ENCODE measurements around the gene RALGDS.

The RALGDS gene

GRCh38 chr9:133141833-133142595, 21.0 kb upstream of the RALGDS start:
- no peak overlapping the region for H3K27ac ChIP-seq (ENCODE audit: extremely low read depth, low read depth, low read length)
- no peaks in the 10 kb centered on the region for H3K36me3 ChIP-seq (ENCODE audit: control insufficient read depth in 2 of 2, insufficient read depth in 1 of 2, low read length in 2 of 2)
- H3K4me1 ChIP-seq (ENCODE audit: control insufficient read depth, insufficient read depth, low read length) = no peaks in the 10 kb centered on the region; the same call in 1 of the 2 replicates
- POLR2A ChIA-PET = no interaction called here
- TF ChIP-seq ELK4 (IDR thresholded peaks at IDR 0.05; ENCODE audit: borderline replicate concordance, low read depth, low read length) = no peak
- TF ChIP-seq ZNF660 (tag by site-specific recombination; IDR thresholded peaks at IDR 0.05) = no peak
- TF ChIP-seq, protein P1, sequence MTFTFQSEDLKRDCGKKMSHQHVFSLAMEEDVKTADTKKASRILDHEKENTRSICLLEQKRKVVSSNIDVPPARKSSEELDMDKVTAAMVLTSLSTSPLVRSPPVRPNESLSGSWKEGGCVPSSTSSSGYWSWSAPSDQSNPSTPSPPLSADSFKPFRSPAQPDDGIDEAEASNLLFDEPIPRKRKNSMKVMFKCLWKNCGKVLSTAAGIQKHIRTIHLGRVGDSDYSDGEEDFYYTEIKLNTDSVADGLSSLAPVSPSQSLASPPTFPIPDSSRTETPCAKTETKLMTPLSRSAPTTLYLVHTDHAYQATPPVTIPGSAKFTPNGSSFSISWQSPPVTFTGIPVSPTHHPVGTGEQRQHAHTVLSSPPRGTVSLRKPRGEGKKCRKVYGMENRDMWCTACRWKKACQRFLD (tag by site-specific recombination; IDR thresholded peaks at IDR 0.05) = no peak
- 0 out of 2 replicates have a peak, but pooled peaks have one; percentile 19 for TF ChIP-seq MYNN (tag by site-specific recombination; IDR thresholded peaks at IDR 0.05; ENCODE audit: borderline replicate concordance)
- 0 out of 2 replicates have a peak, but pooled peaks have one; percentile 5 for TF ChIP-seq SP2 (tag by site-specific recombination; IDR thresholded peaks at IDR 0.05)
- TF ChIP-seq ZBTB8A (tag by site-specific recombination; IDR thresholded peaks at IDR 0.05) = no peak
- TF ChIP-seq ZNF449 (tag by site-specific recombination; IDR thresholded peaks at IDR 0.05) = 0 out of 2 replicates have a peak, but pooled peaks have one; percentile 54
- TF ChIP-seq ZNF585B (tag by site-specific recombination; IDR thresholded peaks at IDR 0.05) = no peak
- no peak for TF ChIP-seq KLF7 (tag by site-specific recombination; IDR thresholded peaks at IDR 0.05; ENCODE audit: borderline replicate concordance)
- TF ChIP-seq ZNF747 (tag by site-specific recombination; IDR thresholded peaks at IDR 0.05) = no peak
- TF ChIP-seq ZNF785 (tag by site-specific recombination; IDR thresholded peaks at IDR 0.05) = no peak
- TF ChIP-seq, protein P2, sequence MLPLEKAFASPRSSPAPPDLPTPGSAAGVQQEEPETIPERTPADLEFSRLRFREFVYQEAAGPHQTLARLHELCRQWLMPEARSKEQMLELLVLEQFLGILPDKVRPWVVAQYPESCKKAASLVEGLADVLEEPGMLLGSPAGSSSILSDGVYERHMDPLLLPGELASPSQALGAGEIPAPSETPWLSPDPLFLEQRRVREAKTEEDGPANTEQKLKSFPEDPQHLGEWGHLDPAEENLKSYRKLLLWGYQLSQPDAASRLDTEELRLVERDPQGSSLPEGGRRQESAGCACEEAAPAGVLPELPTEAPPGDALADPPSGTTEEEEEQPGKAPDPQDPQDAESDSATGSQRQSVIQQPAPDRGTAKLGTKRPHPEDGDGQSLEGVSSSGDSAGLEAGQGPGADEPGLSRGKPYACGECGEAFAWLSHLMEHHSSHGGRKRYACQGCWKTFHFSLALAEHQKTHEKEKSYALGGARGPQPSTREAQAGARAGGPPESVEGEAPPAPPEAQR (tag by site-specific recombination; IDR thresholded peaks at IDR 0.05) = no peak
- no peak for TF ChIP-seq ZNF366 (tag by site-specific recombination; conservative IDR thresholded peaks at IDR 0.05)
- CTCF ChIA-PET = interaction anchor here (0.6 to 7.0 kb wide), 3 partner anchors 8 to 164 kb away, joined by 4 to 131 read pairs (median 4); no protein-coding TSS in a partner anchor
- no peak overlapping the region for H3K4me3 ChIP-seq (ENCODE audit: low read depth, low read length)
- no peaks in the 10 kb centered on the region for H3K9me3 ChIP-seq (ENCODE audit: control insufficient read depth, insufficient read depth, low read depth, low read length)

- H3K36me3 ChIP-seq (ENCODE audit: control insufficient read depth in 2 of 2, insufficient read depth in 1 of 2, low read length in 2 of 2) = no peaks in the 10 kb centered on the region
- CTCF ChIA-PET = no interaction called here
- TF ChIP-seq EGR2 (tag by site-specific recombination; IDR thresholded peaks at IDR 0.05; ENCODE audit: low read depth) (peak; percentile 45), ZFHX2 (tag by site-specific recombination; conservative IDR thresholded peaks at IDR 0.05) (peak; percentile 46), ZEB2 (tag by site-specific recombination; IDR thresholded peaks at IDR 0.05) (no peak)
- no peak overlapping the region for H3K27ac ChIP-seq (ENCODE audit: extremely low read depth, low read depth, low read length)
- H3K4me1 ChIP-seq (ENCODE audit: control insufficient read depth, insufficient read depth, low read length) = no peaks in the 10 kb centered on the region; the same call in 1 of the 2 replicates
- H3K9me3 ChIP-seq (ENCODE audit: control insufficient read depth, insufficient read depth, low read depth, low read length) = no peaks in the 10 kb centered on the region
- no peak overlapping the region for H3K4me3 ChIP-seq (ENCODE audit: low read depth, low read length)
- POLR2A ChIA-PET = no interaction called here
Observed at GRCh38 chr9:133140606-133141005, 19.6 kb upstream of the RALGDS start.
